HG02943 (cell line): ENCODE results near the gene TERC.
A peak's percentile ranks its signal among the peaks of the same experiment; 100 is the strongest.
"Not testable (repeated sequence)": the region's sequence is repeated elsewhere in the genome, so short reads cannot be mapped to it uniquely, and the experiment has no call there.

Source experiments
- ATAC-seq: cut with Tn5 transposase; IDR thresholded peaks from one replicate; pipeline ENCODE4 v1.9.1; 2021; ENCODE audit warnings: mild to moderate bottlenecking, low read depth, moderate library complexity; ENCODE audit not compliant: unreplicated experiment

The TERC gene

GRCh38 chr3:169772305-169772896 is 7.5 kb upstream of the TERC start:
- peak; percentile 22 for ATAC-seq

GRCh38 chr3:169771497-169772304 is 6.8 kb upstream of the TERC start:
- no peak for ATAC-seq

- ATAC-seq = no peak
These were observed 4.7 kb upstream of the TERC start, which contains the start of gene ACTRT3 for GRCh38 chr3:169769287-169770181. Gene ACTRT3 (minus strand): TSS chr3:169769561. CDS start chr3:169769520, 41 bp downstream.

GRCh38 chr3:169764312-169764881 is 463 bp downstream of the TERC start:
- peak; percentile 42 for ATAC-seq

- no peak for ATAC-seq
These were observed 4.4 kb downstream of the TERC start for GRCh38 chr3:169760479-169760878.

- no peak for ATAC-seq
These were observed 5.6 kb downstream of the TERC start for GRCh38 chr3:169759256-169759655.

GRCh38 chr3:169758359-169758994 is 6.4 kb downstream of the TERC start:
- no peak for ATAC-seq

GRCh38 chr3:169755488-169755887 is 9.4 kb downstream of the TERC start:
- ATAC-seq = no peak

- no peak for ATAC-seq
These were observed 10.1 kb downstream of the TERC start for GRCh38 chr3:169754711-169755110.

- no peak for ATAC-seq
These were observed 13.0 kb downstream of the TERC start for GRCh38 chr3:169751875-169752274.

- no peak for ATAC-seq
These were observed 14.2 kb downstream of the TERC start for GRCh38 chr3:169750665-169751064.

- ATAC-seq = no peak
These were observed 16.2 kb downstream of the TERC start for GRCh38 chr3:169748670-169749069.

- ATAC-seq = no peak
These were observed 17.9 kb downstream of the TERC start for GRCh38 chr3:169746924-169747323.

- no peak for ATAC-seq
These were observed 20.4 kb downstream of the TERC start for GRCh38 chr3:169744366-169745054.

- ATAC-seq = no peak
These were observed 25.8 kb downstream of the TERC start for GRCh38 chr3:169739067-169739466.

GRCh38 chr3:169731857-169732256 is 33.0 kb downstream of the TERC start:
- not testable (repeated sequence) for ATAC-seq

- ATAC-seq = no peak
These were observed 42.1 kb downstream of the TERC start for GRCh38 chr3:169722724-169723123.

- ATAC-seq = not testable (repeated sequence)
These were observed 46.4 kb downstream of the TERC start for GRCh38 chr3:169718415-169718814.
